Progenitor cell of endocrine pancreas (in vitro differentiated cells): ENCODE results near the gene PTPRK. TPM values are rescaled to one million over a fixed set of nuclear protein-coding genes. Genes with fewer than 3 reads are reported as not detected.

ENCODE experiments used
- DNase-seq: peaks from one replicate; pipeline ENCODE4 v3.0.0; 2021; ENCODE audit warnings: low spot score; ENCODE audit not compliant: unreplicated experiment
- H3K27ac Mint-ChIP-seq: 2 replicates; pipeline ENCODE4 v1.8.0; 2021; ENCODE audit warnings: mild to moderate bottlenecking, moderate library complexity, mixed read lengths
- H3K27me3 Mint-ChIP-seq: 2 replicates; pipeline ENCODE4 v1.8.0; 2021; ENCODE audit warnings: mixed read lengths
- H3K36me3 Mint-ChIP-seq: 2 replicates; pipeline ENCODE4 v1.8.0; 2022; ENCODE audit warnings: mixed read lengths; ENCODE audit not compliant: insufficient read depth
- H3K4me1 Mint-ChIP-seq: 2 replicates; pipeline ENCODE4 v1.8.0; 2021; ENCODE audit warnings: low read depth, mixed read lengths
- H3K4me3 Mint-ChIP-seq: 2 replicates; pipeline ENCODE4 v1.8.0; 2021; ENCODE audit warnings: low read depth, mild to moderate bottlenecking, moderate library complexity, mixed read lengths
- H3K9me3 Mint-ChIP-seq: 2 replicates; pipeline ENCODE4 v1.8.0; 2021; ENCODE audit warnings: low read depth, mixed read lengths
- total RNA-seq: library from RNA; stranded (reverse); gene quantifications from 2 replicates; pipeline ENCODE4 v1.2.1, GENCODE V29; 2021
- TF ChIP-seq, protein P1 (sequence below): fragments of 200-600 bp; sonication (generic); IDR thresholded peaks from one replicate; pipeline ENCODE4 v1.5.0; 2021; ENCODE audit warnings: antibody characterized with exemption, mild to moderate bottlenecking; ENCODE audit not compliant: unreplicated experiment

PTPRK gene
- total RNA-seq, 1 donor from 2014 or later: 86.2 TPM

GRCh38 chr6:128251445-128252340, 268.7 kb downstream of the PTPRK start:
- no peaks in the 10 kb centered on the region for H3K9me3 Mint-ChIP-seq
- TF ChIP-seq, protein P1, sequence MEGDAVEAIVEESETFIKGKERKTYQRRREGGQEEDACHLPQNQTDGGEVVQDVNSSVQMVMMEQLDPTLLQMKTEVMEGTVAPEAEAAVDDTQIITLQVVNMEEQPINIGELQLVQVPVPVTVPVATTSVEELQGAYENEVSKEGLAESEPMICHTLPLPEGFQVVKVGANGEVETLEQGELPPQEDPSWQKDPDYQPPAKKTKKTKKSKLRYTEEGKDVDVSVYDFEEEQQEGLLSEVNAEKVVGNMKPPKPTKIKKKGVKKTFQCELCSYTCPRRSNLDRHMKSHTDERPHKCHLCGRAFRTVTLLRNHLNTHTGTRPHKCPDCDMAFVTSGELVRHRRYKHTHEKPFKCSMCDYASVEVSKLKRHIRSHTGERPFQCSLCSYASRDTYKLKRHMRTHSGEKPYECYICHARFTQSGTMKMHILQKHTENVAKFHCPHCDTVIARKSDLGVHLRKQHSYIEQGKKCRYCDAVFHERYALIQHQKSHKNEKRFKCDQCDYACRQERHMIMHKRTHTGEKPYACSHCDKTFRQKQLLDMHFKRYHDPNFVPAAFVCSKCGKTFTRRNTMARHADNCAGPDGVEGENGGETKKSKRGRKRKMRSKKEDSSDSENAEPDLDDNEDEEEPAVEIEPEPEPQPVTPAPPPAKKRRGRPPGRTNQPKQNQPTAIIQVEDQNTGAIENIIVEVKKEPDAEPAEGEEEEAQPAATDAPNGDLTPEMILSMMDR: no peak
- no peaks in the 10 kb centered on the region for H3K27me3 Mint-ChIP-seq
- DNase-seq: no peak
- no peak overlapping the region for H3K27ac Mint-ChIP-seq
- H3K4me1 Mint-ChIP-seq: peaks cover 11% of the 10 kb centered on the region
- H3K36me3 Mint-ChIP-seq: peaks cover 6% of the 10 kb centered on the region
- H3K4me3 Mint-ChIP-seq: no peak overlapping the region

DNA sequence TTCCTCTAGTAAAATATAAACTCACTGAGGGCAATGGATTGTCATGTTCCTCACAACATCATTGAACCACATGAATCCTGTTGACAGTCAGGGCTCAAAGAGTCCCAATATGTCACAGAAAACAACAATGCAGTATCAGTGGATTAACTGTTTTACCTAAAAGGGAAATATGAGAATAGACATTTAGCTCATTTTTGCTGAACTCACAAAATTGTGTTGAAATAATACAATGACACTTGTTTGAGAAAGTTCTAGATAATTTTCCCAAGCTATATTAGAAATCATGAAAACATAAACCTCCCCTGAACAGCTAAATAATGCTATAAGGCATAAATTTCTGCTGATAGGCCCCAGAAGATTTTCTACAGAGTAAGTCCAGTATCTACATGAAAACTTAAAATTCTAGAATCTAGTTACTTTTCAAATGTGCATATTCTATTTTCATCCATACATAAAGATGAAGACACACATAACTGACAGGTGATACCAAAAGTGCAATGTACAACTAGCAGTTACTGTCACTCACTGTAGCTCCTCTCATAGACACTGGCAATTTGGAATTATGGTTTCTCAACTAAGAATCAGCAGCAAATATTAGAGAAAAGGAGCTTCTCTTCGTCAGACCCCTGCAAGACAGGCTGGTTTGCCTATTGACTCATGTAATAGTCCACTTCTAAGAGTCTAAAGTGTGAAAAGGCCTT, 269.9 kb downstream of the PTPRK start:
- Mint-ChIP-seq H3K27ac (no peak overlapping the region), H3K4me1 (peaks cover 12% of the 10 kb centered on the region), H3K27me3 (no peaks in the 10 kb centered on the region), H3K9me3 (no peaks in the 10 kb centered on the region), H3K36me3 (peaks cover 4% of the 10 kb centered on the region), H3K4me3 (no peak overlapping the region)
- TF ChIP-seq, protein P1: no peak
- no peak for DNase-seq

- Mint-ChIP-seq H3K36me3 (peaks cover 4% of the 10 kb centered on the region), H3K27me3 (no peaks in the 10 kb centered on the region), H3K9me3 (no peaks in the 10 kb centered on the region), H3K4me1 (peaks cover 12% of the 10 kb centered on the region), H3K4me3 (no peak overlapping the region), H3K27ac (no peak overlapping the region)
- DNase-seq: no peak
- TF ChIP-seq, protein P1: no peak
Observed at GRCh38 chr6:128249429-128249828, 271.0 kb downstream of the PTPRK start.

DNA sequence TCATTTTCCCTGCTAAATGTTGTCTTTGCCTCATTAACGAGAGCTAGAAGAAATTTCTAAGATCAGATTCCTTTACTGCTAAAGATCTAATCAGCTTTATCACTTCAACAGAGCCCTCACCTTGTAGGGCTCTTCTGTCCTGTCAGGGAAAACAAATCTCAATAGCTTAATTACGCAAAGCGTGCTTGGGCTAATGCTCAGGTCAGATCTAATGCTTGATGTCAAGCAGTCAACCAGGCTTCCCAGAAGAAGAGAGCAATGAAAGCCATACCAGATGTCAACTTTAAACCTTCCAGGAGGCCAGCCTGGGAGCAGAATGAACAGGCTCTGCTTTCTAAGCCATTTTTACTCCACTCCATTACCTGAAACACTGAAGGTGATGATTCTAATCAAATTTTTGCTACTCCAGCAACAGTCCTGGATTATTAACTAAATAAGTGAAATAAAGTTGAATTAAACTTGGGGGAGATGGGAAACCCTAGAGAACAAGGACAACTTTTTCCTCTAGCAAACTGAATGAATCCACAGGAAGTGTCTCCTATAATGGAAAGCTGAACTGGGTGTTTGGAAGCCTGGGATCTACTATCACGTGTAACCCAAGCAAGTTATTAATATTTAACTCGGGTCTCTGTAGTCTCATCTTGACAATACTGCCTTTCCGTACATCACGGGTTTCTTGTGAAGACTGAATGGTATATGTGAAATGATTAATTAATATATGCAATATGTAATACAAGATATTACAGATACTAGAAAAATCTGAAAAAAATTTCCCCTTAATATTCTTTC, 273.7 kb downstream of the PTPRK start:
- H3K4me3 Mint-ChIP-seq: no peak overlapping the region
- H3K27ac Mint-ChIP-seq: no peak overlapping the region
- no peaks in the 10 kb centered on the region for H3K9me3 Mint-ChIP-seq
- H3K4me1 Mint-ChIP-seq: peaks cover 9% of the 10 kb centered on the region
- TF ChIP-seq, protein P1: no peak
- no peak for DNase-seq
- H3K27me3 Mint-ChIP-seq: no peaks in the 10 kb centered on the region
- H3K36me3 Mint-ChIP-seq: peaks cover 8% of the 10 kb centered on the region
